HG03060 (cell line): ENCODE measurements around the gene TTLL3.

Experiments used
- ATAC-seq: cut with Tn5 transposase; IDR thresholded peaks from one replicate; pipeline ENCODE4 v1.9.1; 2021; ENCODE audit warnings: low read depth, moderate number of reproducible peaks; ENCODE audit not compliant: unreplicated experiment

The TTLL3 gene

GRCh38 chr3:9804996-9805395 is 5.1 kb upstream of the TTLL3 start:
- ATAC-seq = no peak

- no peak for ATAC-seq
These were observed 3.9 kb upstream of the TTLL3 start for GRCh38 chr3:9806137-9806536.

GRCh38 chr3:9806688-9807589 is 3.1 kb upstream of the TTLL3 start:
- ATAC-seq = no peak

GRCh38 chr3:9807981-9808344 is 2.1 kb upstream of the TTLL3 start:
- no peak for ATAC-seq

- ATAC-seq = no peak
These were observed 1.6 kb upstream of the TTLL3 start for GRCh38 chr3:9808345-9809037.

- ATAC-seq = no peak
These were observed 835 bp upstream of the TTLL3 start for GRCh38 chr3:9809239-9809614.

- no peak for ATAC-seq
These were observed 340 bp downstream of the TTLL3 start for GRCh38 chr3:9810433-9810770.

GRCh38 chr3:9810846-9811245 is 784 bp downstream of the TTLL3 start:
- ATAC-seq = no peak

GRCh38 chr3:9812870-9813483 is 2.9 kb downstream of the TTLL3 start:
- no peak for ATAC-seq

GRCh38 chr3:9815986-9816385 is 5.9 kb downstream of the TTLL3 start:
- ATAC-seq = no peak

- no peak for ATAC-seq
These were observed 7.4 kb downstream of the TTLL3 start for GRCh38 chr3:9817436-9817835.

GRCh38 chr3:9818666-9819335 is 8.7 kb downstream of the TTLL3 start:
- no peak for ATAC-seq

- ATAC-seq = no peak
These were observed 10.5 kb downstream of the TTLL3 start for GRCh38 chr3:9820543-9820942.

GRCh38 chr3:9820946-9821345 is 10.9 kb downstream of the TTLL3 start:
- ATAC-seq = no peak

GRCh38 chr3:9825451-9826040 is 15.5 kb downstream of the TTLL3 start:
- ATAC-seq = no peak

- no peak for ATAC-seq
These were observed 16.9 kb downstream of the TTLL3 start for GRCh38 chr3:9826815-9827573.

- no peak for ATAC-seq
These were observed 19.0 kb downstream of the TTLL3 start for GRCh38 chr3:9828801-9829755.

- no peak for ATAC-seq
These were observed 21.2 kb downstream of the TTLL3 start for GRCh38 chr3:9831253-9831652.

GRCh38 chr3:9833078-9833477 is 23.0 kb downstream of the TTLL3 start:
- no peak for ATAC-seq
